ENCODE data around the gene PLXNB1. TPM values are rescaled to one million over a fixed set of nuclear protein-coding genes. Genes with fewer than 3 reads are reported as not detected.

Gene PLXNB1
- total and polyA plus RNA-seq, 4 experiments from 2014 or later = 0.48 to 5.0 (median 2.6) TPM; not detected in 1

GRCh38 chr3:48431224-48432029 lies 1.5 kb upstream of the PLXNB1 start:
- Histone ChIP-seq H3K4me3 (ENCODE audit: low read length in 2 of 2) (no peak overlapping the region), H3K27ac (ENCODE audit: low read depth, low read length) (no peak overlapping the region), H3K9me3 (ENCODE audit: control insufficient read depth in 1 of 2, low read length in 2 of 2) (no peaks in the 10 kb centered on the region), H3K36me3 (ENCODE audit: insufficient read depth, low read length) (no peaks in the 10 kb centered on the region), H3K27me3 (ENCODE audit: insufficient read depth, low read length) (no peaks in the 10 kb centered on the region), H3K4me1 (ENCODE audit: insufficient read depth, low read length) (peaks cover 22% of the 10 kb centered on the region)
- CTCF ChIA-PET (ENCODE audit: partially characterized antibody) = interaction anchor here (0.7 to 9.7 kb wide), 8 partner anchors 14 to 163 kb away, joined by 3 to 381 read pairs (median 45); partner anchors contain the start of genes ATRIP, PFKFB4 and SHISA5
- H3K36me3 Mint-ChIP-seq = peaks cover 0 to 9% of the 10 kb centered on the region in 2 donors
- no peak for DNase-seq
- no peaks in the 10 kb centered on the region for H3K27me3 Mint-ChIP-seq
- H3K4me3 Mint-ChIP-seq = peak overlapping the region in 7 of 8 donors; percentile 9 to 76 (median 71)
- H3K27ac Mint-ChIP-seq = peak overlapping the region in 4 of 7 donors; percentile 3 to 79 (median 38)
- intact Hi-C loops (cut with micrococcal nuclease) = no loop called here
- POLR2A ChIA-PET (ENCODE audit: partially characterized antibody) = interaction anchor here (1.1 to 1.5 kb wide), 2 partner anchors 8 to 42 kb away, joined by 4 to 5 read pairs; partner anchors contain the start of genes CCDC51 and TMA7
- H3K9me3 Mint-ChIP-seq = no peaks in the 10 kb centered on the region
- H3K4me1 Mint-ChIP-seq = peaks cover 8 to 28% (median 18%) of the 10 kb centered on the region in 4 donors

GRCh38 chr3:48430708-48431101 lies 819 bp upstream of the PLXNB1 start:
- Histone ChIP-seq H3K4me3 (ENCODE audit: low read length in 2 of 2) (no peak overlapping the region), H3K27me3 (ENCODE audit: insufficient read depth, low read length) (no peaks in the 10 kb centered on the region), H3K4me1 (ENCODE audit: insufficient read depth, low read length) (peaks cover 15% of the 10 kb centered on the region), H3K9me3 (ENCODE audit: control insufficient read depth in 1 of 2, low read length in 2 of 2) (no peaks in the 10 kb centered on the region), H3K36me3 (ENCODE audit: insufficient read depth, low read length) (no peaks in the 10 kb centered on the region), H3K27ac (ENCODE audit: low read depth, low read length) (no peak overlapping the region)
- Mint-ChIP-seq H3K36me3 (peaks cover 0 to 9% of the 10 kb centered on the region in 2 donors), H3K27me3 (no peaks in the 10 kb centered on the region), H3K4me1 (peaks cover 8 to 28% (median 18%) of the 10 kb centered on the region in 4 donors), H3K4me3 (peak overlapping the region in 7 of 8 donors; percentile 9 to 78 (median 73)), H3K27ac (peak overlapping the region in 4 of 7 donors; percentile 40 to 79 (median 74)), H3K9me3 (no peaks in the 10 kb centered on the region)
- intact Hi-C loops (cut with micrococcal nuclease) = no loop called here
- DNase-seq = no peak
- CTCF ChIA-PET (ENCODE audit: partially characterized antibody) = interaction anchor here (0.7 to 9.7 kb wide), 5 partner anchors 26 to 162 kb away, joined by 3 to 381 read pairs (median 3); no protein-coding TSS in a partner anchor
- POLR2A ChIA-PET (ENCODE audit: partially characterized antibody) = interaction anchor here (1.1 to 2.0 kb wide), 3 partner anchors 9 to 42 kb away, joined by 4 to 8 read pairs (median 5); partner anchors contain the start of genes ATRIP, CCDC51 and TMA7

- Mint-ChIP-seq H3K4me1 (peaks cover 4 to 22% (median 15%) of the 10 kb centered on the region in 4 donors), H3K9me3 (no peaks in the 10 kb centered on the region), H3K36me3 (peaks cover 0 to 7% of the 10 kb centered on the region in 2 donors), H3K27ac (peak overlapping the region in 2 of 7 donors; percentile 31 to 40), H3K27me3 (no peaks in the 10 kb centered on the region), H3K4me3 (peak overlapping the region; percentile 68 to 87 (median 76))
- CTCF ChIA-PET (ENCODE audit: partially characterized antibody) = interaction anchor here (0.6 to 9.7 kb wide), 3 partner anchors 11 to 59 kb away, joined by 4 to 381 read pairs (median 5); partner anchors contain the start of genes CCDC51 and TMA7
- no peaks in the 10 kb centered on the region for H3K36me3 ChIP-seq (ENCODE audit: insufficient read depth, low read length)
- peak; percentile 59 to 64 (median 63) for DNase-seq
- H3K4me3 ChIP-seq (ENCODE audit: low read length in 2 of 2) = peak overlapping the region in 1 of 2 donors; percentile 51
- H3K9me3 ChIP-seq (ENCODE audit: control insufficient read depth in 1 of 2, low read length in 2 of 2) = no peaks in the 10 kb centered on the region
- POLR2A ChIA-PET (ENCODE audit: partially characterized antibody) = interaction anchor here (1.2 to 2.0 kb wide), 3 partner anchors 10 to 17 kb away, joined by 7 to 8 read pairs (median 8); partner anchors contain the start of genes ATRIP, CCDC51 and TMA7
- intact Hi-C loops (cut with micrococcal nuclease) = loop anchor here (1.0 kb wide), 1 partner anchor 38 kb away; no protein-coding TSS in a partner anchor
- H3K4me1 ChIP-seq (ENCODE audit: insufficient read depth, low read length) = peaks cover 11% of the 10 kb centered on the region
- H3K27ac ChIP-seq (ENCODE audit: low read depth, low read length) = peak overlapping the region; percentile 11
- no peaks in the 10 kb centered on the region for H3K27me3 ChIP-seq (ENCODE audit: insufficient read depth, low read length)
Measured at GRCh38 chr3:48429317-48429959, 448 bp downstream of the PLXNB1 start.

GRCh38 chr3:48428572-48429316 lies 1.1 kb downstream of the PLXNB1 start:
- Histone ChIP-seq H3K27me3 (ENCODE audit: insufficient read depth, low read length) (no peaks in the 10 kb centered on the region), H3K27ac (ENCODE audit: low read depth, low read length) (no peak overlapping the region), H3K9me3 (ENCODE audit: control insufficient read depth in 1 of 2, low read length in 2 of 2) (no peaks in the 10 kb centered on the region), H3K4me1 (ENCODE audit: insufficient read depth, low read length) (peaks cover 8% of the 10 kb centered on the region), H3K4me3 (ENCODE audit: low read length in 2 of 2) (peak overlapping the region in 1 of 2 donors; percentile 51), H3K36me3 (ENCODE audit: insufficient read depth, low read length) (no peaks in the 10 kb centered on the region)
- no peak for DNase-seq
- ChIA-PET POLR2A (ENCODE audit: partially characterized antibody) (interaction anchor here (2.0 kb wide), 2 partner anchors 11 to 18 kb away, joined by 7 to 8 read pairs; partner anchors contain the start of genes ATRIP, CCDC51 and TMA7), CTCF (ENCODE audit: partially characterized antibody) (interaction anchor here (9.7 kb wide), 1 partner anchor 24 kb away, joined by 381 read pairs; no protein-coding TSS in a partner anchor)
- Mint-ChIP-seq H3K4me3 (peak overlapping the region; percentile 56 to 77 (median 64)), H3K27ac (peak overlapping the region in 1 of 7 donors; percentile 24), H3K9me3 (no peaks in the 10 kb centered on the region), H3K36me3 (peaks cover 0 to 7% of the 10 kb centered on the region in 2 donors), H3K27me3 (no peaks in the 10 kb centered on the region), H3K4me1 (peaks cover 2 to 16% (median 10%) of the 10 kb centered on the region in 4 donors)
- intact Hi-C loops (cut with micrococcal nuclease) = loop anchor here (1.0 kb wide), 1 partner anchor 39 kb away; no protein-coding TSS in a partner anchor

GRCh38 chr3:48428088-48428571 lies 1.8 kb downstream of the PLXNB1 start:
- Mint-ChIP-seq H3K27ac (peak overlapping the region in 5 of 7 donors; percentile 41 to 66 (median 43)), H3K4me3 (peak overlapping the region; percentile 56 to 77 (median 64)), H3K27me3 (no peaks in the 10 kb centered on the region), H3K36me3 (peaks cover 0 to 7% of the 10 kb centered on the region in 2 donors), H3K4me1 (peaks cover 2 to 16% (median 10%) of the 10 kb centered on the region in 4 donors), H3K9me3 (no peaks in the 10 kb centered on the region)
- no peaks in the 10 kb centered on the region for H3K9me3 ChIP-seq (ENCODE audit: control insufficient read depth in 1 of 2, low read length in 2 of 2)
- DNase-seq = no peak
- H3K36me3 ChIP-seq (ENCODE audit: insufficient read depth, low read length) = no peaks in the 10 kb centered on the region
- ChIA-PET CTCF (ENCODE audit: partially characterized antibody) (interaction anchor here (1.8 to 9.7 kb wide), 2 partner anchors 8 to 23 kb away, joined by 9 to 381 read pairs; no protein-coding TSS in a partner anchor), POLR2A (ENCODE audit: partially characterized antibody) (interaction anchor here (2.0 kb wide), 1 partner anchor 12 kb away, joined by 7 read pairs; the partner anchor contains the start of genes CCDC51 and TMA7)
- H3K27ac ChIP-seq (ENCODE audit: low read depth, low read length) = no peak overlapping the region
- no peak overlapping the region for H3K4me3 ChIP-seq (ENCODE audit: low read length in 2 of 2)
- H3K27me3 ChIP-seq (ENCODE audit: insufficient read depth, low read length) = no peaks in the 10 kb centered on the region
- intact Hi-C loops (cut with micrococcal nuclease) = no loop called here
- H3K4me1 ChIP-seq (ENCODE audit: insufficient read depth, low read length) = peaks cover 8% of the 10 kb centered on the region

- peaks cover 0 to 7% of the 10 kb centered on the region in 2 donors for H3K36me3 Mint-ChIP-seq
- no peaks in the 10 kb centered on the region for H3K36me3 ChIP-seq (ENCODE audit: insufficient read depth, low read length)
- H3K4me1 Mint-ChIP-seq = peaks cover 2 to 16% (median 10%) of the 10 kb centered on the region in 4 donors
- no peaks in the 10 kb centered on the region for H3K9me3 Mint-ChIP-seq
- peak overlapping the region in 1 of 7 donors; percentile 54 for H3K27ac Mint-ChIP-seq
- intact Hi-C loops (cut with micrococcal nuclease) = no loop called here
- H3K4me3 Mint-ChIP-seq = peak overlapping the region in 6 of 8 donors; percentile 56 to 77 (median 62)
- ChIA-PET CTCF (ENCODE audit: partially characterized antibody) (interaction anchor here (1.8 kb wide), 1 partner anchor 9 kb away, joined by 9 read pairs; no protein-coding TSS in a partner anchor), POLR2A (ENCODE audit: partially characterized antibody) (interaction anchor here (2.0 kb wide), 1 partner anchor 12 kb away, joined by 7 read pairs; the partner anchor contains the start of genes CCDC51 and TMA7)
- peaks cover 8% of the 10 kb centered on the region for H3K4me1 ChIP-seq (ENCODE audit: insufficient read depth, low read length)
- H3K27ac ChIP-seq (ENCODE audit: low read depth, low read length) = no peak overlapping the region
- no peaks in the 10 kb centered on the region for H3K27me3 Mint-ChIP-seq
- no peaks in the 10 kb centered on the region for H3K9me3 ChIP-seq (ENCODE audit: control insufficient read depth in 1 of 2, low read length in 2 of 2)
- H3K27me3 ChIP-seq (ENCODE audit: insufficient read depth, low read length) = no peaks in the 10 kb centered on the region
- DNase-seq = no peak
- no peak overlapping the region for H3K4me3 ChIP-seq (ENCODE audit: low read length in 2 of 2)
Measured at GRCh38 chr3:48427630-48427962, 2.3 kb downstream of the PLXNB1 start.
